Endothelial cell of umbilical vein (primary cell): ENCODE data around the gene VEPH1. TPM values are rescaled to one million over a fixed set of nuclear protein-coding genes. Genes with fewer than 3 reads are reported as not detected.

Source experiments
- BruUV-seq: library from RNA; stranded (reverse); fragments of 400-500 nt; replicated peaks from 2 replicates; lab custom pipeline; 2021; lab: Mats Ljungman, UMichigan
- CTCF ChIA-PET: fragments of 300-600, 350-600 bp; sonication (Branson Sonifier 250); formaldehyde crosslinking; loops from one replicate; lab custom pipeline; 2021; ENCODE audit warnings: antibody characterized with exemption, inconsistent platforms; lab: Charles Lee
- POLR2A ChIA-PET: fragments of 300-600, 350-600 bp; sonication (Branson Sonifier 250); formaldehyde crosslinking; loops from one replicate; lab custom pipeline; 2021; ENCODE audit warnings: antibody characterized with exemption, inconsistent platforms; lab: Charles Lee
- DNase-seq: peaks from one replicate; pipeline ENCODE4 v3.0.0-alpha.2; 2011; ENCODE audit warnings: low read depth, low spot score
- FAIRE-seq: peaks from 2 replicates; lab custom pipeline; 2011; peaks lifted over from hg19 to GRCh38; lab: Jason Lieb, UNC
- H2AFZ ChIP-seq: 2 replicates; pipeline ENCODE4 v1.6.0; 2012; ENCODE audit warnings: low read depth, low read length, control low read depth, inconsistent platforms
- H3K27ac ChIP-seq: 2 replicates; pipeline ENCODE4 v1.5.1; 2011; ENCODE audit warnings: low read depth, mild to moderate bottlenecking, control low read depth, low read length, moderate library complexity; ENCODE audit not compliant: insufficient read depth
- H3K27me3 ChIP-seq, 2 experiments: 2 replicates each; pipeline versions ENCODE4 v1.6.0 to v1.6.1; 2011; ENCODE audit warnings: low read length in 2 of 2, mixed read lengths in 1 of 2; ENCODE audit not compliant: control insufficient read depth in 2 of 2, insufficient read depth in 2 of 2
- H3K36me3 ChIP-seq, 2 experiments: 2 replicates in 1 of 2; 3 replicates in 1 of 2; pipeline ENCODE4 v1.5.1; 2011; ENCODE audit warnings: low read length in 2 of 2, mild to moderate bottlenecking in 1 of 2, moderate library complexity in 1 of 2; ENCODE audit not compliant: control insufficient read depth in 2 of 2, insufficient read depth in 2 of 2; ENCODE audit errors: extremely low read depth in 1 of 2
- H3K4me1 ChIP-seq: 3 replicates; pipeline ENCODE4 v1.5.1; 2011; ENCODE audit warnings: mild to moderate bottlenecking, low read length; ENCODE audit not compliant: control insufficient read depth, insufficient read depth; ENCODE audit errors: extremely low read depth
- H3K4me2 ChIP-seq: 2 replicates; pipeline ENCODE4 v1.6.1; 2011; ENCODE audit warnings: low read length, control low read depth, mixed read lengths; ENCODE audit not compliant: insufficient read depth
- H3K4me3 ChIP-seq, 3 experiments: fragments of 200-600 bp in 1 of 3; sonication (generic), shearing (Covaris generic) in 1 of 3; replicated peaks in 1 of 3; 2 replicates each; pipeline ENCODE4 v1.5.1; 2011 to 2016; ENCODE audit warnings: control low read depth in 3 of 3, low read length in 3 of 3, mild to moderate bottlenecking in 2 of 3, inconsistent platforms in 1 of 3, low read depth in 1 of 3, moderate library complexity in 1 of 3; ENCODE audit not compliant: insufficient read depth in 1 of 3
- H3K79me2 ChIP-seq: 2 replicates; pipeline ENCODE4 v1.6.0; 2012; ENCODE audit warnings: low read length, inconsistent platforms; ENCODE audit not compliant: control insufficient read depth, insufficient read depth
- H3K9ac ChIP-seq: replicated peaks from 2 replicates; pipeline ENCODE3; 2011; ENCODE audit warnings: low read length, control low read depth; ENCODE audit not compliant: insufficient read depth; ENCODE audit errors: extremely low read depth
- H3K9me1 ChIP-seq: replicated peaks from 3 replicates; pipeline ENCODE4 v1.6.0; 2011; ENCODE audit warnings: mild to moderate bottlenecking, low read length; ENCODE audit not compliant: control insufficient read depth, insufficient read depth; ENCODE audit errors: extremely low read depth
- H3K9me3 ChIP-seq: replicated peaks from 2 replicates; pipeline ENCODE4 v1.5.1; 2012; ENCODE audit warnings: low read length, inconsistent platforms; ENCODE audit not compliant: control insufficient read depth, insufficient read depth
- H4K20me1 ChIP-seq: replicated peaks from 2 replicates; pipeline ENCODE3; 2011; ENCODE audit warnings: mild to moderate bottlenecking, low read length; ENCODE audit not compliant: control insufficient read depth, insufficient read depth; ENCODE audit errors: extremely low read depth
- EZH2 ChIP-seq: IDR thresholded peaks from 2 replicates; pipeline ENCODE4 v1.6.1; 2012; ENCODE audit warnings: borderline replicate concordance, low read depth, mild to moderate bottlenecking, moderate library complexity, low read length, inconsistent platforms; ENCODE audit not compliant: severe bottlenecking
- FOS ChIP-seq: IDR thresholded peaks from 2 replicates; pipeline ENCODE4 v1.6.1; 2011; ENCODE audit warnings: mild to moderate bottlenecking, low read length, moderate library complexity, borderline replicate concordance; ENCODE audit not compliant: insufficient read depth
- GATA2 ChIP-seq: IDR thresholded peaks from 2 replicates; pipeline ENCODE4 v1.7.0; 2011; ENCODE audit warnings: low read depth, mild to moderate bottlenecking, moderate library complexity, mixed read lengths, low read length; ENCODE audit not compliant: insufficient read length, insufficient read depth
- JUN ChIP-seq: IDR thresholded peaks from 2 replicates; pipeline ENCODE4 v1.6.1; 2011; ENCODE audit warnings: borderline replicate concordance, low read depth; ENCODE audit not compliant: insufficient read length, insufficient read depth
- MYC ChIP-seq: IDR thresholded peaks from one replicate; pipeline ENCODE4 v1.6.1; 2011; ENCODE audit warnings: mild to moderate bottlenecking, low read depth, low read length
- POLR2A ChIP-seq: IDR thresholded peaks from 2 replicates; pipeline ENCODE4 v1.6.1; 2012; ENCODE audit warnings: low read depth, mild to moderate bottlenecking, control low read depth, low read length
- POLR2AphosphoS5 ChIP-seq: IDR thresholded peaks from 2 replicates; pipeline ENCODE4 v1.6.1; 2012; ENCODE audit warnings: low read depth, mild to moderate bottlenecking, control low read depth, low read length, moderate library complexity; ENCODE audit not compliant: insufficient read depth
- dilution Hi-C: fragments of 300-500 bp; cut with MboI; formaldehyde crosslinking; loops from one replicate; pipeline ENCODE4 v1.15.0; 2019; ENCODE audit warnings: low sequenced_read_pairs; ENCODE audit not compliant: extremely low pct_ligation_motif_present
- intact Hi-C: fragments of 100-400 bp; cut with micrococcal nuclease; formaldehyde crosslinking; loops from one replicate; pipeline ENCODE4 v1.10.0; 2022
- polyA plus RNA-seq, 4 experiments: library from polyadenylated mRNA; depleted of rRNA in 3 of 4; stranded (reverse) in 3 of 4; unstranded in 1 of 4; fragments of >200 nt; gene quantifications; 2 replicates each; pipeline versions ENCODE4 v1.2.1 to v1.2.3, GENCODE V29; 2011 to 2012; ENCODE audit warnings: missing spikeins in 1 of 4
- total RNA-seq: library from RNA; stranded (reverse); gene quantifications from 2 replicates; pipeline ENCODE4 v1.2.3, GENCODE V29; 2021
- TF ChIP-seq, protein P1 (sequence below): IDR thresholded peaks from 2 replicates; pipeline ENCODE4 v1.6.1; 2011; ENCODE audit not compliant: insufficient read depth, insufficient read length
- TF ChIP-seq, protein P2 (sequence below), 2 donors: IDR thresholded peaks; 1 replicate in 1 of 2; 2 replicates in 1 of 2; pipeline ENCODE4 v1.5.1; 2011; ENCODE audit warnings: low read length in 2 of 2, mild to moderate bottlenecking in 2 of 2, moderate library complexity in 2 of 2, control low read depth in 1 of 2, inconsistent platforms in 1 of 2, low read depth in 1 of 2; ENCODE audit not compliant: insufficient read depth in 1 of 2; ENCODE audit errors: extremely low read depth in 1 of 2

Gene VEPH1
- total and polyA plus RNA-seq, 2 donors (not counting 3 experiments of a cell fraction or from before 2014, with no cell fraction given), result 42.9 to 136 TPM

DNA sequence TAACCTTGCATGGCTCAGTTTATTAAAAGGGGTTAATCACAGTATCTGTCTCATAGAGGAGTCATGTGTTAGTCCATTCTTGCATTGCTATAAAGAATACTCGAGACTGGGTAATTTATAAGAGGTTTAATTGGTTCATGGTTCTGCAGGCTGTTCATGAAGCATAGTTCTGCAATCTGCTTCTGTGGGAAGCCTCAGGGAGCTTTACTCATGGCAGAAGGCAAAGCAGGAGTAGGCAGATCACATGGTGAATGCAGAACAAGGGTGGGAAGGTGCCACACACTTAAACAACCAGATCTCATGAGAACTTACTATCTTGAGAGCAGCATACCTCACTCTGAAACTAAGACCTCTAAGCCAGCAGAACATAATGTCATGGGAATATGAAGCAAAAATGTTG lies 108.8 kb downstream of the VEPH1 start:
- no TSS peak for BruUV-seq
- FAIRE-seq (no peak), DNase-seq (no peak)
- Histone ChIP-seq H3K4me2 (no peak overlapping the region), H3K27ac (no peak overlapping the region), H3K79me2 (no peaks in the 10 kb centered on the region), H3K9me3 (no peaks in the 10 kb centered on the region), H3K4me1 (peaks cover 4% of the 10 kb centered on the region), H3K4me3 (no peak overlapping the region), H3K36me3 (no peaks in the 10 kb centered on the region), H4K20me1 (no peaks in the 10 kb centered on the region), H3K27me3 (no peaks in the 10 kb centered on the region), H3K9me1 (no peaks in the 10 kb centered on the region), H3K9ac (no peak overlapping the region), H2AFZ (no peak overlapping the region)
- ChIA-PET CTCF (interaction anchor here (1.7 kb wide), 1 partner anchor 55 kb away, joined by 3 read pairs; no protein-coding TSS in a partner anchor), POLR2A (no interaction called here)
- dilution Hi-C loops (no loop called here), intact Hi-C loops (no loop called here)
- TF ChIP-seq POLR2A, result no peak
- no peak for TF ChIP-seq JUN
- TF ChIP-seq, protein P1, sequence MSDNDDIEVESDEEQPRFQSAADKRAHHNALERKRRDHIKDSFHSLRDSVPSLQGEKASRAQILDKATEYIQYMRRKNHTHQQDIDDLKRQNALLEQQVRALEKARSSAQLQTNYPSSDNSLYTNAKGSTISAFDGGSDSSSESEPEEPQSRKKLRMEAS, result no peak
- TF ChIP-seq MYC, result no peak
- TF ChIP-seq POLR2AphosphoS5, result no peak
- TF ChIP-seq, protein P2, sequence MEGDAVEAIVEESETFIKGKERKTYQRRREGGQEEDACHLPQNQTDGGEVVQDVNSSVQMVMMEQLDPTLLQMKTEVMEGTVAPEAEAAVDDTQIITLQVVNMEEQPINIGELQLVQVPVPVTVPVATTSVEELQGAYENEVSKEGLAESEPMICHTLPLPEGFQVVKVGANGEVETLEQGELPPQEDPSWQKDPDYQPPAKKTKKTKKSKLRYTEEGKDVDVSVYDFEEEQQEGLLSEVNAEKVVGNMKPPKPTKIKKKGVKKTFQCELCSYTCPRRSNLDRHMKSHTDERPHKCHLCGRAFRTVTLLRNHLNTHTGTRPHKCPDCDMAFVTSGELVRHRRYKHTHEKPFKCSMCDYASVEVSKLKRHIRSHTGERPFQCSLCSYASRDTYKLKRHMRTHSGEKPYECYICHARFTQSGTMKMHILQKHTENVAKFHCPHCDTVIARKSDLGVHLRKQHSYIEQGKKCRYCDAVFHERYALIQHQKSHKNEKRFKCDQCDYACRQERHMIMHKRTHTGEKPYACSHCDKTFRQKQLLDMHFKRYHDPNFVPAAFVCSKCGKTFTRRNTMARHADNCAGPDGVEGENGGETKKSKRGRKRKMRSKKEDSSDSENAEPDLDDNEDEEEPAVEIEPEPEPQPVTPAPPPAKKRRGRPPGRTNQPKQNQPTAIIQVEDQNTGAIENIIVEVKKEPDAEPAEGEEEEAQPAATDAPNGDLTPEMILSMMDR (IDR thresholded peaks at IDR 0.05; ENCODE audit: extremely low read depth in 1 of 2, insufficient read depth in 1 of 2, low read depth in 1 of 2, low read length in 2 of 2), result no peak
- TF ChIP-seq FOS, result no peak
- no peak for TF ChIP-seq EZH2
- no peak for TF ChIP-seq GATA2
